Activated naive CD4-positive, alpha-beta T cell treated with anti-CD3 and anti-CD28 coated beads, Interleukin-2, amount 50 U/mL, for 72 hours (primary cell): Measurements from ENCODE around the gene FOXB1. TPM values are rescaled to one million over a fixed set of nuclear protein-coding genes. Genes with fewer than 3 reads are reported as not detected.

Experiments
- ATAC-seq, 2 donors: fragments of 150-1000 bp; cut with Tn5 transposase; 2 replicates each; pipeline ENCODE4 v1.10.0; 2021; ENCODE audit warnings: mild to moderate bottlenecking in 2 of 2, moderate library complexity in 2 of 2
- DNase-seq, 2 donors: peaks; one replicate each; pipeline ENCODE4 v3.0.0; 2021 to 2022; ENCODE audit warnings: low spot score in 2 of 2
- H3K27ac Mint-ChIP-seq, 2 donors: one replicate each; pipeline ENCODE4 v1.8.0; 2022; ENCODE audit warnings: mild to moderate bottlenecking in 2 of 2, mixed read lengths in 2 of 2
- H3K36me3 Mint-ChIP-seq, 2 donors: one replicate each; pipeline ENCODE4 v1.8.0; 2022; ENCODE audit warnings: mixed read lengths in 2 of 2
- H3K9me3 Mint-ChIP-seq, 2 donors: one replicate each; pipeline ENCODE4 v1.8.0; 2022; ENCODE audit warnings: mixed read lengths in 2 of 2
- total RNA-seq, 2 donors: library from RNA; stranded (reverse); gene quantifications; one replicate each; pipeline ENCODE4 v1.2.3, GENCODE V29; 2022

Gene FOXB1
- total RNA-seq: under 1 TPM in 1 of 2 donors, not detected in 1; 0.16 TPM

DNA sequence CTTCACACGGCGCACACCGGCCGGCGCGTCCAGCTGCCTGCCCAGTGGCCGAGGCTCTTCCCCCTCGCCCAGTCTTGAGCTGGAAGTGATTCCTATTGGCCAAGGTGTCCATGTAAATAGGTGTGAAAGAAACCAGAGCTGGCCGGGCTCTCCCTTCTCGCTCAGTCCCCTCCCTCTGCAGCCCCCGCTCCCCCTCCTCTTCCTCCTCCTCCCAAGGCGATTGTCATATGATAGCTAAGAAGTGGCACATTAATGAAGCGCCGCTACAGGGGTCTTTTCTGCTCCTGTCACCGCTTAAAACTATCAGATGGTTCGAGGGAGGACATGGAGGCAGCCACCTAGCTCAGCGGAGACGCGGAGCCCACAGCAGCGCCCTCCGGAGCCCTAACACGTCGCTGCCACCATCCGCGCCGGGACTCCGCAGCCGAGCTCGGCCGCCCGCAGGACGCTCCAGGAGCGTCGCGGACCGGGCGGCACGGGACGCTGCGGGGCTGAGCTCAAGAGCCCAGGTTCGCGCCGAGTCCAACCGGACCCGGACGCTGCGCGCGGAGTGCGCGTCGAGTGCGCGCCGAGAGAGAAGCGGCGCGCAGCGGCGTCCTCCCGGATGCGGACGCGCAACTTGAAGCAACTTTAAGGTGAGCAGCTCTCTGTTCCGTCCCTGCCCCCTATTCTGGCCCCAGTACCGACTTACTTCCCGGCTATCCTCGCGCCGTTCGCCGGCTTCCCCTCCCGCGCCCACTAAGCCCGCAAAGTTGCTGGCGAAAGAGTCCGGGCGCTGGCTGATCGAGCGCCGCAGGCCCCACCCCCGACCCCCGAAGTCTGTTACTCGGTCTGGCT, at the start of gene FOXB1:
TSS of gene FOXB1 (plus strand) at position 303 of the 837 bp plus-strand sequence. CDS start 653 bp downstream, outside the sequence.
- ATAC-seq (peak; percentile 32 to 34), DNase-seq (peak in 1 of 2 donors; percentile 31)
- Mint-ChIP-seq H3K27ac (peak within 1 kb of the TSS in 1 of 2 donors; percentile 83), H3K9me3 (peaks cover 0 to 7% of the 10 kb centered on the region in 2 donors), H3K36me3 (peaks cover 9 to 39% of the 10 kb centered on the region in 2 donors)

DNA sequence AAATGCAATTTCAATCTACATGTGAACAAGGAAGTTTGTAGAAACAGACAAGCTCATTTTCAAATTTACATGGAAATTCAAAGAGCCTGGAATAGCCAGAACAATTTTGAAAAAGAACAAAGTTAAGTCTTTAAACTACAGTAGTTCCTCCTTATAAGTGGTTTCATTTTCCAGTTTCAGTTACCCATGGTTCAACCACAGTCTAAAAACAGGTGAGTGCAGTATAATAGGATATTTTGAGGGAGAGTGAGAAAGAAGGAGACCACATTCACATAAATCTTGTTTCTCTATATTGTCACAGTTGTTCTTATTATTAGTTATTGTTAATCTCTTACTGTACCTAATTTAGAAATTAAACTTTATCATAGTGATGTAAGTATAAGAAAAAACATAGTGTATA, 45.8 kb upstream of the FOXB1 start:
- no peak overlapping the region for H3K27ac Mint-ChIP-seq
- no peak for DNase-seq

DNA sequence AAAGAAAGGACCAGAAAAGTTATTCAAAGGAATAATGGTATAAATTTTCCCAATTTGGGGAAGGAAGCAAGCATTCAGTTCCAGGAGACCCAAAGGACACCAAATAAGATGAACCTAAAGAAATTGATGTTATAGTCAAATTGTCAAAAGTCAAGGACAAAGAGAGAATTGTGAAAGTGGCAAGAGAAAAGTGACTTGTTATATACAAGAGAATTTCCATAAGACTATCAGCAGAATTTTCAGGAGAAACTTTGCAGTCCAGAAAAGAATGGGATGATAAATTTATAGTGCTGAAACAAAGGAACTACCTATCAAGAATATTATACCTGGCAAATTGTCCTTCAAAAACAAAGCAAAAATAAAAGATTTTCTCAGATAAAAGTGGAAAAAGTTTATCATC, 43.8 kb upstream of the FOXB1 start:
- ATAC-seq (no peak), DNase-seq (no peak)
- Mint-ChIP-seq H3K36me3 (peaks cover 16 to 22% of the 10 kb centered on the region in 2 donors), H3K27ac (no peak overlapping the region), H3K9me3 (peaks cover 15 to 28% of the 10 kb centered on the region in 2 donors)

More for the DNA sequence above, 45.8 kb upstream of the FOXB1 start:
- no peak for ATAC-seq
- H3K9me3 Mint-ChIP-seq: peaks cover 16 to 19% of the 10 kb centered on the region in 2 donors
- peaks cover 16 to 23% of the 10 kb centered on the region in 2 donors for H3K36me3 Mint-ChIP-seq

DNA sequence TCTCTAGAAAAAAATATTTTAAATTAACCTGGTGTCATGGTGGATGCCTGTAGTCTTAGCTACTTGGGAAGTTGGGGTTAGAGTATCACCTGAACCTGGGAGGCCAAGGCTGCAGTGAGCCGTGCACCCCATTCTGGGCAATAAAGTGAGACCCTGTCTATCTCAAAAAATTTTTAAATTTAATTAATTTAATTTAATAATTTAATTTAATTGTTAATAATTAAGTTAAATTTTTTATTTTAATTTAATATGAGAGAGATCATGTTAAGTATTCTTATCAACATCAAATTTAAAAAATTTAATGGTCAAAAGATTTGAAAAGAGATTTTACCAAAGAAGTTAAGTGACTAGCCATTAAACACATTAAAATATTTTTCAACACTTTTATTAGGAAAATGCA, 40.8 kb upstream of the FOXB1 start:
- peaks cover 16 to 22% of the 10 kb centered on the region in 2 donors for H3K36me3 Mint-ChIP-seq
- peaks cover 15 to 25% of the 10 kb centered on the region in 2 donors for H3K9me3 Mint-ChIP-seq
- H3K27ac Mint-ChIP-seq: no peak overlapping the region
- DNase-seq (no peak), ATAC-seq (no peak)

DNA sequence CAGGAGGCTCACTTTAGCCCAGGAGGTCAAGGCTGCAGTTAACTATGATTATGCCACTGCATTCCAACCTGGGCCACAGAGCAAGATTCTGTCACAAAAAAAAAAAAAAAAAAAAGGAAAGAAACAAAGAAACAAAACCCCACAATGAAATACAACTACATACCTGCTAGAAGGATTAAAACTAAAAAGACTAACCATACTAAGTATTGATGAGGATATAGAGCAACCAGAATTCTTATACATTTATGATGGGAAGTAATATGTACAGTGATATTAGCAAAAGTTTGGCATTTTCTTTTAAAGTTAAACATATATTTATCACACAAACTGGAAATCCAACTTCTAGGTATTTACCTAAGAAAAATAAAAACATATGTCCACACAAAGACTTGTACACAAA, 40.2 kb upstream of the FOXB1 start:
- Mint-ChIP-seq H3K9me3 (peaks cover 15 to 25% of the 10 kb centered on the region in 2 donors), H3K36me3 (peaks cover 16 to 22% of the 10 kb centered on the region in 2 donors), H3K27ac (no peak overlapping the region)
- DNase-seq: no peak
- ATAC-seq: no peak

DNA sequence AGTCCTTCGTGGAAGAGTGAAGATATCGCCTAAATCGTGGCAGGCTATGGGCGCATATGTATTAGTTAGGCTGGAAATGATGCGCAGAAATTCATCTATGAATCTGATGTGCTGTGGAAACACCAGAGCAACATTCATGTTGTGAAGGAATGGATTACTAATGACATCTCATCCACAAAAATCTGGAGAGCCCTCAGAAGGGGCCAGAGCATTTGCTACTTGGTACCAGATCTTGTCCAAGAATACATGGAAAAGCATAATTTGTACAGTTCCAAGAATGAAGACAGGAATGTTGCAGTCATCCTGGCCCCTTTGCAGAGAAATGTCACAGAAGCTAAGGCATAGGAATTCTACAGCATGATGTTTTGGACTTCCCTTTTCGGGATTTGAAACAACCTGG, 38.4 kb upstream of the FOXB1 start:
- DNase-seq: no peak
- H3K27ac Mint-ChIP-seq: no peak overlapping the region
- peaks cover 5 to 12% of the 10 kb centered on the region in 2 donors for H3K36me3 Mint-ChIP-seq
- no peak for ATAC-seq
- peaks cover 7 to 16% of the 10 kb centered on the region in 2 donors for H3K9me3 Mint-ChIP-seq

DNA sequence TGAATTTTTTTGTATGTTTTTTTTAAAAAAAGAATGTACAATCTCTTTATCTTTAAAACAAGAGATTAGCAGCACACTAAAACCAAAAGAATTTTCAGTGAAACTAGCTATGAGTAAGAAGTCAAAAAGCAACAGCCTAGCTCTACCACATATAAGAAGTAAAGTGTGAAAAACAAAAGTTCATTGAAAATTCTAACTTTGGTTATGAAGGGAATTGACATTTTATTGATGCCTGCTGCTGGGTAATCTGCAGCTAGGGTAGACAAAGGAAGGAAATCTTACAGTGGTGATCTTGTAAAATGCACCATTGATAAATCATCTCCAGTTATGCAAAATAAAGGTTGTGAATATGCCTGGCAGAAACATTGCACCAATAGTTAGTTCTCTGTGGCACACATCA, 37.8 kb upstream of the FOXB1 start:
- Mint-ChIP-seq H3K27ac (no peak overlapping the region), H3K9me3 (peaks cover 3 to 12% of the 10 kb centered on the region in 2 donors), H3K36me3 (peaks cover 0 to 7% of the 10 kb centered on the region in 2 donors)
- DNase-seq (no peak), ATAC-seq (peak; percentile 63 to 82)

DNA sequence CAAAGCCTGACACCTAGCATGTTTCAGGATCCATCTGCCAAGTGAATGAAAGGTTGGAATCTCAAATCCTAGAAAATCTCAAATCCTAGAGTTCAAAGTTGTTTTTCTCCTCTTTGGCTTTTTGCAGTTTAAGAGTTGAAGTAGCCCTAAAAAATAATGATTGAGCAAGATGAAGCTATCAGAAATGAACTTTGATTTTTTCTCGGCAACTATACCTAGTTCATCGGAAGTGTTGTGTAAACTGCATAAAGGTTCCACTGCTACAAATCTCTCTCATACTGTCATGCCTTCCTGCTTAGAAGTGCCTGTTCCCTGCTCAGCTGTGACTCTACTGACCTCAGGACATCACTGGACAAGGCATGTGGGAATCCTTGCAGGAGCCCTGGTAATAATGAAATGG, 35.8 kb upstream of the FOXB1 start:
- no peaks in the 10 kb centered on the region for H3K36me3 Mint-ChIP-seq
- H3K27ac Mint-ChIP-seq: no peak overlapping the region
- peaks cover 3 to 12% of the 10 kb centered on the region in 2 donors for H3K9me3 Mint-ChIP-seq
- ATAC-seq (no peak), DNase-seq (no peak)

DNA sequence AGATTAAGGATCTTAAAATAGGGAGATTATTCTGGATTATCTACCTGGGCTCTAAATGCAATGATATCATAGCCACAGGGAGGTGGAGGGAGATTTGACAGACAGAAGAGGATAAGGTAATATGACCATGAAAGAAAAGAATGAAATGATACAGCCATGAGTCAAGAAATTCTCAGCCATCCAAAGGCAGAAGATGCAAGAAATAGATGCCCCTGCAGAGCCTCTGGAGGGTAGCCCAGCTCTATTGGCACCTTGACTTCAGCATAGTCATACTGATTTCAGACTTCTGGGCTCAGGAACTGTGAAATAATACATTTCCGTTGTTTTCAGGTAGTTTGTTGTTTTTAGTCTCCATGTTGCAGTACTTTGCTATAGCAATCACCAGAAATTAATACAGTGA, 31.9 kb upstream of the FOXB1 start:
- DNase-seq: no peak
- peaks cover 0 to 3% of the 10 kb centered on the region in 2 donors for H3K9me3 Mint-ChIP-seq
- ATAC-seq: peak in 1 of 2 donors; percentile 38
- peaks cover 0 to 8% of the 10 kb centered on the region in 2 donors for H3K36me3 Mint-ChIP-seq
- no peak overlapping the region for H3K27ac Mint-ChIP-seq

DNA sequence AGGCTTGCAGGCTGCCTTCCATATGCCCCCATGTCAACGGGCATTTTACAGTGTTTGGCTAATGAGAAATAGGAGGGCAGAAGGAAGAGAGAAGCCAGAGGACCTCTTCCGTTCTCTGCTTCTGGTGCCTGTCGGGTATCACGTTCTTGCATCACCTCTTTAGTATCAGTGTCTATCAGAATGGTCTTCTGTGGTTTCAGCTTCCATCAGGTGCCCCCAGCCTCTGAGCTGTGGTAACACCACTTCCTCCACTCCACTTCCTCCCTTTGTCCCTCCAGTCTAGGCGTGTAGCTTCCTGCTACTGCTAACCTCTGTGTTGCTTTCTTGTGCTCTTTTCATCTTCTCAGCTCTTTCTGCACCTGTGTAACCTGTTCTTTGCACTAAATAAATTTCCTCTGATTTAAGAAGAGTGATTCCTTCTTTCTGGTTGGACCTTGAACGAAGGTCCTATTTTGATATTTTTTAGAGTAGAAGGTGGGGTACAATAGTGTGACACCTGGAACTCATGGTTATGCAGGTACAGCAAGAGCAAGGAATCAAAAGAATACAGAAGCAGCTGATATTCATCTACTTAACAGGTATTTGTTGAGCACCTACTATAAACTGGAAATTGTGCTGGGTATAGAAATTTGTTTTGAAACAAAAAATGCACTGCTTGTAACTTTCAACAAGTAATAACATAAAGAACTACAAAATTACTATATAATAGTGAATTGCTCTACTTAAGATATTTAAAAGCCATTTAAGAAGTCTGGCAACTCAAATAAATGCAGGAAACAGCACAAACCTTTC, 27.4 kb upstream of the FOXB1 start:
- Mint-ChIP-seq H3K9me3 (no peaks in the 10 kb centered on the region), H3K36me3 (peaks cover 0 to 8% of the 10 kb centered on the region in 2 donors), H3K27ac (peak overlapping the region in 1 of 2 donors; percentile 67)
- DNase-seq (peak in 1 of 2 donors; percentile 17), ATAC-seq (peak; percentile 93 to 98)

DNA sequence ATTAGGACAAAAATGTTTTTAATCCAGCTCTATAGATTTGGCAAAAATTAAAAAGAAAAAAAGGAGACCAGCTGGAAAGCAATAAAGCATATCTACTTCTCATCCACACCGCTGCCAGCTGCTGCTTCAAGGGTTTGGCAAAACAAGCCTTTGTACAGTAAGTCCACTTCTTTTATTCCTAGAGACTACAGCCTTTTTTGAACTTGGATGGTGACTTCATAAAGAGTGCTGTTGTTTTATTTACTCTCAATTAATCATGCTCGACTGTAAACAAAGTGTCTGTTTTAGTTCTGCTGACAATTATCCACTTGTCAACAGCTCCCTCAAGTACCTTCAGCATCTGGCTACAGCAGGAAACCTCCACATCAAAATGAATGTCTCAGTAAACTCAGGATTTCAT, 12.3 kb upstream of the FOXB1 start:
- H3K36me3 Mint-ChIP-seq: no peaks in the 10 kb centered on the region
- no peak overlapping the region for H3K27ac Mint-ChIP-seq
- no peaks in the 10 kb centered on the region for H3K9me3 Mint-ChIP-seq
- DNase-seq (no peak), ATAC-seq (no peak)

DNA sequence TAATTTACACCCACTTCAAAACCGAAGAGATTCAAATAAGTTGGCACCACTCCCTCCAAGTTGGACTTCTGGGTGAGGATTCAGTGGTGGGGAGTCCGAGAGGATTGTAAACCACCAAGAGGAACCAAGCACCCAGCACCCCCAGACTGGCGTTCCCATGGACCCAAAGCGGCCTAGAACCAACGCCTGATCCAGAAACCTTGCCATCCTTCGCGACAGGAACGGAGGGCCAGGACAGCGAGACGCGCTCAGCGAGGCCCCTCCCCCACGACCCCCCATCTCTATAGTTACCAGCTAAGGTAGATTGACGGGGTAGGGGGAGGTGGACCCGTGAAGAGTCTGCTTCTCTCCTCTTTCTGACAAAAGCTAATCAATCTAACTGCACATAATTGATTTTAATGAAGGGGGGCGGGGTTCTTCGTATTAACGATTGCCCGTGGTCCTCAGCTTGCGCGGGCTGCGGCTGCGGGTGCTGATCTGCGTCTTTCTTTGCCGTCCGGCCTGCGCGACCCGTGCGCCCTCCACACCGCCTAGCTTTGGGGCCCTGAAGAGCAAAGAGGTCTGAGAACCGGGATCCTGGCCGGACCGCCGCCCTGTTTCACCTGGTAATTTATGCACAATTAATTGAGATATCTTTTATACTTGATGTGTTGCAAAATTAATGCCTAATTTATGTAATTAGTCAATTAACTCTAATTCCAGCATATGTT, 10.9 kb upstream of the FOXB1 start:
- H3K27ac Mint-ChIP-seq: no peak overlapping the region
- H3K9me3 Mint-ChIP-seq: no peaks in the 10 kb centered on the region
- DNase-seq (no peak), ATAC-seq (no peak)
- H3K36me3 Mint-ChIP-seq: no peaks in the 10 kb centered on the region

DNA sequence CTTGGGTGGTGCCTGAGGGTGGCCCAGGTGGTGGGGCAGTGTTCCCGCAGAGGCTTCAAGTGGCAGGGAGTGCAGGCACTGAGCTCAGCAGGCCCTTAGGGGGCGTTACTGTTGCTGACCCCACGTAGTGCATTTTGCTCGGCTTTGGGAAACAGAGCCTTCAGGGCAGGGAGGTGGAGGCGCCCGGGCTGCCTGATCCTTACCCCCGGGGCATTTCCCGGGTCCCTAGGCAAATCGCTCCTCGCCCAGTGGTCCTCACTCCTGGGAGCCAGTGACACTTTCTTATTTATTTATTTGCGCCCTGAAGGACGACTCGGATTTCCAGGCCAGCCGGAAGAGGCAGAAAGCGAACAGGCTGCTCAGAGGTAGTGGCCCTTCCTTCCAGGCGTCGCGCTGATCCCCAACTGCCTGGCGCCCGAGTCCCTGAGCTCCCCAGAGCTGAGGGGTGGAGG, 10.1 kb upstream of the FOXB1 start:
- peak overlapping the region in 1 of 2 donors; percentile 57 for H3K27ac Mint-ChIP-seq
- H3K36me3 Mint-ChIP-seq: no peaks in the 10 kb centered on the region
- DNase-seq (peak in 1 of 2 donors; percentile 11), ATAC-seq (peak in 1 of 2 donors; percentile 27)
- no peaks in the 10 kb centered on the region for H3K9me3 Mint-ChIP-seq

DNA sequence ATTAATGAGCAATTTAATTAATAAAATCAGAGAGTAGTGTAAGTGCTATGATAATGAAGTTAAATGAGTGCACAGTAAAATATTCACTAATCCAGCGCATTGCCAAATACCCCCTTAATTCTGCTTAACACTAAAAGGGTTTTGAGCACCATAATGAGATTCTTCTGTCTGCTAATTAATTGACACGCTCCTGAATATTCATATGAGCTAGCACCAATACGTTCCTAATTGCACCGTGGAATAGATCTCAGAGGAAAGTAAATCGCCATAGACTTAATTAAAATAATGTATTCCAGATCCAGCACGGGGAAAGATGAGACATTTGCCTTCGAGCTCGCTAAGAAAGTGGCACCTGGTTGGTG, 9.6 kb upstream of the FOXB1 start:
- ATAC-seq (no peak), DNase-seq (no peak)
- H3K36me3 Mint-ChIP-seq: no peaks in the 10 kb centered on the region
- no peak overlapping the region for H3K27ac Mint-ChIP-seq
- no peaks in the 10 kb centered on the region for H3K9me3 Mint-ChIP-seq

DNA sequence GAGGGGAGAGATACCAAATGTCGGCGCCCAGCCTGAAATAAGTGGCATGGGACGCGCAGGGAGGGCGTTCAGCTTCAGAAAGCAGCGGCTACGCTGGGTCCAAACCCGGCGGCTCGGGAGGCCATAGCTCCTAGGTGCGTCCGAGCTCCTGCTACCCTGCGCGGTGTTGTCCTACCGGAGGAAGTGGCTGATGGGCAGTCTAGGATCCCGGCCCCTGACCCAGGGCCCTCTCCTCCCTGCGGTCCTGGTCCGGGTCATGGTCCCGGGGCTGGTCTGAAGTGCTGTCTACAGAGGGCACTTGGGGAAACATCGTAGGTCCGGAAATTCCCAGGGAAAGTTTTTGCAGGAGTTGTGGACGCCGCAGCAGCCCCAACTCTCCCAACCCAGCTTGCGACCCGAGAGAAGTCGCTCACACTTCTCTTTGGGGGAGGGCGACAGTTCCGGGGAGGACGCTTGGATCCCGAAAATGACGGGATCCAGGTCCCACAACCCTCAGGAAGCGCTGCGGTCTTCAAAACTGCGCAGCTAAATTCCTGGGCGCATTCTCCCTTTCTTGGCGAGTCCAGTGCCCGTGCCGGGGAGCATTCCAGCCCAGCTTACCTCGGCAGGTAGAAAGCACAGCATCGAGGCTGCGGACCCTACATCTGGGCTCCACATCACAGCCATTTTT, 9.1 kb upstream of the FOXB1 start:
- H3K27ac Mint-ChIP-seq: no peak overlapping the region
- ATAC-seq (no peak), DNase-seq (peak in 1 of 2 donors; percentile 18)
- H3K36me3 Mint-ChIP-seq: no peaks in the 10 kb centered on the region
- no peaks in the 10 kb centered on the region for H3K9me3 Mint-ChIP-seq
